A549 (cell line): ENCODE results near the gene CCDC14. TPM values are rescaled to one million over a fixed set of nuclear protein-coding genes. Genes with fewer than 3 reads are reported as not detected.

ENCODE experiments used
- ATAC-seq, 2 experiments: fragments of 200-7000 bp in 1 of 2; fragments of >200 bp in 1 of 2; cut with Nextera tagmentation in 1 of 2; cut with Tn5 transposase in 1 of 2; 3 replicates each; pipeline versions ENCODE4 v1.8.0 to v1.9.1; 2018 to 2020; ENCODE audit warnings: mild to moderate bottlenecking in 1 of 2, moderate library complexity in 1 of 2
- CTCF ChIA-PET: fragments of 300-600 bp; sonication (Branson Sonifier 250); formaldehyde crosslinking; extraction: SDS; loops from one replicate; lab custom pipeline; 2021; ENCODE audit warnings: antibody characterized with exemption, inconsistent platforms; lab: Yijun Ruan, JAX
- POLR2A ChIA-PET: fragments of 350-600 bp; formaldehyde crosslinking; extraction: SDS; loops from one replicate; lab custom pipeline; 2021; ENCODE audit warnings: antibody characterized with exemption, inconsistent platforms; lab: Yijun Ruan, JAX
- DNase-seq, 2 experiments: peaks; one replicate each; pipeline versions ENCODE4 v3.0.0 to v3.0.0-alpha.2; 2011 to 2016; ENCODE audit warnings: low read depth in 1 of 2, low spot score in 1 of 2
- FAIRE-seq: peaks from 2 replicates; lab custom pipeline; 2011; peaks lifted over from hg19 to GRCh38; lab: Jason Lieb, UNC
- H3K27ac ChIP-seq, 2 experiments: fragments of >200 bp; sonication (Bioruptor Twin); formaldehyde crosslinking; 3 replicates each; pipeline ENCODE4 v1.5.1; 2016 to 2017
- H3K4me1 ChIP-seq: fragments of >200 bp; sonication (Bioruptor Twin); formaldehyde crosslinking; 3 replicates; pipeline ENCODE4 v1.6.1; 2016
- H3K4me2 ChIP-seq: fragments of >200 bp; sonication (Bioruptor Twin); formaldehyde crosslinking; 3 replicates; pipeline ENCODE4 v1.6.1; 2016
- H3K4me3 ChIP-seq: fragments of >200 bp; sonication (Bioruptor Twin); formaldehyde crosslinking; 3 replicates; pipeline ENCODE4 v1.5.1; 2016
- H3K9me3 ChIP-seq: fragments of >200 bp; sonication (Bioruptor Twin); formaldehyde crosslinking; 3 replicates; pipeline ENCODE4 v1.6.1; 2016
- CBX2 ChIP-seq: fragments of 200-600 bp; sonication (generic); IDR thresholded peaks from 2 replicates; pipeline ENCODE4 v1.6.1; 2016; ENCODE audit warnings: low read depth, mild to moderate bottlenecking, borderline replicate concordance
- FOSL2 ChIP-seq, 2 experiments: fragments of 450-650 bp in 1 of 2; fragments of >200 bp in 1 of 2; sonication (Bioruptor Twin) in 1 of 2; formaldehyde crosslinking; IDR thresholded peaks; 2 replicates each; pipeline versions ENCODE4 v1.5.0 to v1.6.1; 2016 to 2020; ENCODE audit warnings: mild to moderate bottlenecking in 1 of 2, moderate library complexity in 1 of 2
- GATA3 ChIP-seq: IDR thresholded peaks from 2 replicates; pipeline ENCODE4 v1.6.1; 2012; ENCODE audit warnings: borderline replicate concordance
- HDAC2 ChIP-seq: fragments of 200-600 bp; sonication (generic); IDR thresholded peaks from 2 replicates; pipeline ENCODE4 v1.6.1; 2016
- HEYL ChIP-seq: fragments of 250-450 bp; sonication (Bioruptor Pico); IDR thresholded peaks from 2 replicates; pipeline ENCODE4 v1.8.0; 2021; ENCODE audit warnings: mild to moderate bottlenecking, moderate library complexity
- HOXB13 ChIP-seq: fragments of 250-450 bp; sonication (Bioruptor Pico); IDR thresholded peaks from 2 replicates; pipeline ENCODE4 v1.5.0; 2020; ENCODE audit warnings: low read depth, mild to moderate bottlenecking, moderate library complexity
- JUN ChIP-seq, 2 experiments: fragments of >200 bp; sonication (Bioruptor Twin); formaldehyde crosslinking; IDR thresholded peaks; 2 replicates in 1 of 2; 3 replicates in 1 of 2; pipeline ENCODE4 v1.6.1; 2016 to 2017
- PBX3 ChIP-seq: IDR thresholded peaks from 2 replicates; pipeline ENCODE4 v1.6.1; 2012
- RCOR1 ChIP-seq: fragments of 150-350 bp; IDR thresholded peaks from 2 replicates; pipeline ENCODE4 v1.6.1; 2014; ENCODE audit warnings: antibody characterized with exemption, low read length, low read depth
- REST ChIP-seq: fragments of 200-600 bp; sonication (generic); IDR thresholded peaks from 2 replicates; pipeline ENCODE4 v1.6.1; 2016; ENCODE audit warnings: antibody characterized with exemption, mild to moderate bottlenecking, moderate library complexity
- RFX5 ChIP-seq: fragments of 450-650 bp; IDR thresholded peaks from 2 replicates; pipeline ENCODE4 v1.7.1; 2014; ENCODE audit warnings: antibody characterized with exemption, mild to moderate bottlenecking, moderate library complexity
- RNF2 ChIP-seq: fragments of 200-600 bp; sonication (generic); IDR thresholded peaks from 2 replicates; pipeline ENCODE4 v1.6.1; 2016; ENCODE audit warnings: low read depth, mild to moderate bottlenecking, antibody characterized with exemption, moderate library complexity, borderline replicate concordance
- TFCP2L1 ChIP-seq: fragments of 250-450 bp; sonication (Bioruptor Pico); IDR thresholded peaks from 2 replicates; pipeline ENCODE4 v1.5.0; 2021; ENCODE audit warnings: mild to moderate bottlenecking
- ZC3H11A ChIP-seq: fragments of 450-650 bp; IDR thresholded peaks from 2 replicates; pipeline ENCODE4 v1.6.1; 2014; ENCODE audit warnings: antibody characterized with exemption, mild to moderate bottlenecking
- WGBS: methylation state at CpG from one replicate; pipeline ENCODE4 v1.1.6; 2017; ENCODE audit errors: missing lambda C conversion rate; 5-methylcytosine and 5-hydroxymethylcytosine counted together
- polyA plus RNA-seq, 4 experiments: library from polyadenylated mRNA; depleted of rRNA in 3 of 4; stranded (reverse); fragments of >200 nt; fragmentation: RNase III in 1 of 4; extraction: RNeasy Plus Mini Kit Qiagen cat#74134 plus additional on column Dnase treatment in 1 of 4; gene quantifications; 2 replicates in 3 of 4; 3 replicates in 1 of 4; pipeline ENCODE4 v1.2.3, GENCODE V29; 2011 to 2017
- TF ChIP-seq, protein P1 (sequence below): fragments of >200 bp; sonication (Bioruptor Twin); formaldehyde crosslinking; IDR thresholded peaks from 3 replicates; pipeline ENCODE4 v1.5.1; 2016
- TF ChIP-seq, protein P2 (sequence below): fragments of >200 bp; sonication (Bioruptor Twin); formaldehyde crosslinking; IDR thresholded peaks from 2 replicates; pipeline ENCODE4 v1.6.1; 2016
- TF ChIP-seq, protein P3 (sequence below): fragments of >200 bp; sonication (Bioruptor Twin); formaldehyde crosslinking; IDR thresholded peaks from 3 replicates; pipeline ENCODE4 v1.6.1; 2016

CCDC14 gene
- polyA plus RNA-seq, 2 of the 4 experiments (the other 2 are of a cell fraction), result 29.3 to 71.4 TPM

DNA sequence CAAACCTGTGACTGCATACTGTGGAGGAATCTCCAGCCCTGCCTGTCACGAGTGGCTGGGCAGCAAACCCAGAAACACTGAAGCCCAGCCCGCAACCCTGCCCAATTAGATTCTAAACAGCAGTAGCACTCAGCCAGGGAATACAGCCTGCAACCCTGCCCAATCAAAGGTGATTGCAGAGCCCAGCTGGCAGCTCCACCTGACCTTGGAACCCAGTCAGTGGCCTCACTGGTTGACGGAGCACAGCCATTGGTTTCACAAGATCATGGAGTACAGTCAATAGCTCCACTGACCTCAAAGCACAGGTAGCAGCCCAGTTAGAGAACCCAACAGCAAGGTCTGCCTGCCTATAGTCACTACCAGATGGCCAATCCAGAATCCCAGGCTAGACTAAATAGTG, 41.7 kb downstream of the CCDC14 start:
- no peak for FAIRE-seq
- Histone ChIP-seq H3K27ac (no peak overlapping the region), H3K4me2 (no peak overlapping the region), H3K4me1 (no peaks in the 10 kb centered on the region), H3K4me3 (no peak overlapping the region), H3K9me3 (peaks cover 3% of the 10 kb centered on the region; the same call in 2 of the 3 replicates)
- ATAC-seq, result no peak
- ChIA-PET POLR2A (no interaction called here), CTCF (no interaction called here)
- no peak for DNase-seq
- WGBS, result 94% methylated on average over 3 of the region's 3 CpGs
- TF ChIP-seq, protein P1, sequence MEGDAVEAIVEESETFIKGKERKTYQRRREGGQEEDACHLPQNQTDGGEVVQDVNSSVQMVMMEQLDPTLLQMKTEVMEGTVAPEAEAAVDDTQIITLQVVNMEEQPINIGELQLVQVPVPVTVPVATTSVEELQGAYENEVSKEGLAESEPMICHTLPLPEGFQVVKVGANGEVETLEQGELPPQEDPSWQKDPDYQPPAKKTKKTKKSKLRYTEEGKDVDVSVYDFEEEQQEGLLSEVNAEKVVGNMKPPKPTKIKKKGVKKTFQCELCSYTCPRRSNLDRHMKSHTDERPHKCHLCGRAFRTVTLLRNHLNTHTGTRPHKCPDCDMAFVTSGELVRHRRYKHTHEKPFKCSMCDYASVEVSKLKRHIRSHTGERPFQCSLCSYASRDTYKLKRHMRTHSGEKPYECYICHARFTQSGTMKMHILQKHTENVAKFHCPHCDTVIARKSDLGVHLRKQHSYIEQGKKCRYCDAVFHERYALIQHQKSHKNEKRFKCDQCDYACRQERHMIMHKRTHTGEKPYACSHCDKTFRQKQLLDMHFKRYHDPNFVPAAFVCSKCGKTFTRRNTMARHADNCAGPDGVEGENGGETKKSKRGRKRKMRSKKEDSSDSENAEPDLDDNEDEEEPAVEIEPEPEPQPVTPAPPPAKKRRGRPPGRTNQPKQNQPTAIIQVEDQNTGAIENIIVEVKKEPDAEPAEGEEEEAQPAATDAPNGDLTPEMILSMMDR, result no peak
- TF ChIP-seq TFCP2L1 (CRISPR knock-in tag) (no peak), RCOR1 (no peak), GATA3 (no peak), HOXB13 (CRISPR knock-in tag) (no peak), RNF2 (no peak), PBX3 (no peak), FOSL2 (IDR thresholded peaks at IDR 0.05) (no peak), FOSL2 (CRISPR knock-in tag; IDR thresholded peaks at IDR 0.05) (no peak), HDAC2 (no peak), REST (no peak), RFX5 (no peak), HEYL (CRISPR knock-in tag) (no peak), ZC3H11A (no peak)
- TF ChIP-seq, protein P2, sequence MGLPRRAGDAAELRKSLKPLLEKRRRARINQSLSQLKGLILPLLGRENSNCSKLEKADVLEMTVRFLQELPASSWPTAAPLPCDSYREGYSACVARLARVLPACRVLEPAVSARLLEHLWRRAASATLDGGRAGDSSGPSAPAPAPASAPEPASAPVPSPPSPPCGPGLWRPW, result no peak

- no peak for ATAC-seq
- H3K27ac ChIP-seq, result no peak overlapping the region
- peak in 1 of 2 experiments; percentile 11 for DNase-seq
- H3K4me3 ChIP-seq, result no peak overlapping the region
- H3K4me1 ChIP-seq, result no peaks in the 10 kb centered on the region
- WGBS, result 94% methylated on average over 5 of the region's 5 CpGs
- POLR2A ChIA-PET, result no interaction called here
- TF ChIP-seq, protein P2, result no peak
- no peak for TF ChIP-seq GATA3
- TF ChIP-seq CBX2, result no peak
- TF ChIP-seq, protein P3, sequence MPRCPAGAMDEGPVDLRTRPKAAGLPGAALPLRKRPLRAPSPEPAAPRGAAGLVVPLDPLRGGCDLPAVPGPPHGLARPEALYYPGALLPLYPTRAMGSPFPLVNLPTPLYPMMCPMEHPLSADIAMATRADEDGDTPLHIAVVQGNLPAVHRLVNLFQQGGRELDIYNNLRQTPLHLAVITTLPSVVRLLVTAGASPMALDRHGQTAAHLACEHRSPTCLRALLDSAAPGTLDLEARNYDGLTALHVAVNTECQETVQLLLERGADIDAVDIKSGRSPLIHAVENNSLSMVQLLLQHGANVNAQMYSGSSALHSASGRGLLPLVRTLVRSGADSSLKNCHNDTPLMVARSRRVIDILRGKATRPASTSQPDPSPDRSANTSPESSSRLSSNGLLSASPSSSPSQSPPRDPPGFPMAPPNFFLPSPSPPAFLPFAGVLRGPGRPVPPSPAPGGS, result no peak
- no peak for TF ChIP-seq JUN (IDR thresholded peaks at IDR 0.05)
- no peak for TF ChIP-seq ZC3H11A
- TF ChIP-seq, all 56 proteins: peak for 0
- Histone ChIP-seq H3K4me2 (no peak overlapping the region), H3K9me3 (no peaks in the 10 kb centered on the region)
- CTCF ChIA-PET, result interaction anchor here (0.9 to 2.0 kb wide), 3 partner anchors 31 to 273 kb away, joined by 3 to 6 read pairs (median 4); partner anchors contain the start of gene MYLK
- FAIRE-seq, result peak; percentile 36
Measured at GRCh38 chr3:123914829-123915228, 46.2 kb downstream of the CCDC14 start.
